Measurements from ENCODE around the gene HTATIP2.

DNA sequence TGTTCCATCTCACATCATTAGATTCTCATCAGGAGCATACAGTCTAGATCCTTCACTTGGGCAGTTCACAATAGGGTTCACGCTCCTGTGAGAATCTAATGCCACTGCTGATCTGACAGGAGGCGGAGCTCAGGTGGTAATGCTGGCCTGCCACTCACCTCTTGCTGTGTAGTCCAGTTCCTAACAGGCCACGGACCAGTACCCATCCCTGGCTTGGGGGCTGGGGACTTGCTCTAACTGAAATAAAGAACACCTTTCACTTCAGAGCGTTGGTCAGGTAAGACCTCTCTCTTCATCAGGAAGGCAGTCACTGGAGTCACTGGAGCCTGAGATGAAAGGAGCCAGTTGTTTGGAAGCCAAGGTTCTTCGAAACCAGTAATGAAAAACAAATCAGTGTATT, 65.7 kb downstream of the HTATIP2 start:
- TF ChIP-seq, protein P1, sequence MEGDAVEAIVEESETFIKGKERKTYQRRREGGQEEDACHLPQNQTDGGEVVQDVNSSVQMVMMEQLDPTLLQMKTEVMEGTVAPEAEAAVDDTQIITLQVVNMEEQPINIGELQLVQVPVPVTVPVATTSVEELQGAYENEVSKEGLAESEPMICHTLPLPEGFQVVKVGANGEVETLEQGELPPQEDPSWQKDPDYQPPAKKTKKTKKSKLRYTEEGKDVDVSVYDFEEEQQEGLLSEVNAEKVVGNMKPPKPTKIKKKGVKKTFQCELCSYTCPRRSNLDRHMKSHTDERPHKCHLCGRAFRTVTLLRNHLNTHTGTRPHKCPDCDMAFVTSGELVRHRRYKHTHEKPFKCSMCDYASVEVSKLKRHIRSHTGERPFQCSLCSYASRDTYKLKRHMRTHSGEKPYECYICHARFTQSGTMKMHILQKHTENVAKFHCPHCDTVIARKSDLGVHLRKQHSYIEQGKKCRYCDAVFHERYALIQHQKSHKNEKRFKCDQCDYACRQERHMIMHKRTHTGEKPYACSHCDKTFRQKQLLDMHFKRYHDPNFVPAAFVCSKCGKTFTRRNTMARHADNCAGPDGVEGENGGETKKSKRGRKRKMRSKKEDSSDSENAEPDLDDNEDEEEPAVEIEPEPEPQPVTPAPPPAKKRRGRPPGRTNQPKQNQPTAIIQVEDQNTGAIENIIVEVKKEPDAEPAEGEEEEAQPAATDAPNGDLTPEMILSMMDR (IDR thresholded peaks at IDR 0.05; ENCODE audit: extremely low read depth in 1 of 2, insufficient read depth in 1 of 2, low read depth in 1 of 2, low read length in 2 of 2), result no peak
- no peak for TF ChIP-seq POLR2A (IDR thresholded peaks at IDR 0.05; ENCODE audit: low read depth, low read length)
- TF ChIP-seq JUN (IDR thresholded peaks at IDR 0.05; ENCODE audit: borderline replicate concordance, insufficient read depth, insufficient read length, low read depth), result no peak
- TF ChIP-seq, protein P2, sequence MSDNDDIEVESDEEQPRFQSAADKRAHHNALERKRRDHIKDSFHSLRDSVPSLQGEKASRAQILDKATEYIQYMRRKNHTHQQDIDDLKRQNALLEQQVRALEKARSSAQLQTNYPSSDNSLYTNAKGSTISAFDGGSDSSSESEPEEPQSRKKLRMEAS (IDR thresholded peaks at IDR 0.05; ENCODE audit: insufficient read depth, insufficient read length), result no peak
- no peak for TF ChIP-seq POLR2AphosphoS5 (IDR thresholded peaks at IDR 0.05; ENCODE audit: insufficient read depth, low read depth, low read length)

Measured in endothelial cell of umbilical vein (primary cell).